NOMO-1 (cell line): Measurements from ENCODE around the gene PFKFB3.
"Not testable (repeated sequence)": the region's sequence is repeated elsewhere in the genome, so short reads cannot be mapped to it uniquely, and the experiment has no call there.

Source experiments
- DNase-seq, 2 experiments: peaks; one replicate each; lab custom pipeline; 2025; ENCODE audit not compliant: unreplicated experiment in 2 of 2; lab: John Stamatoyannopoulos, UW

PFKFB3 gene

GRCh38 chr10:6177880-6178281, 24.9 kb upstream of the PFKFB3 start:
- no peak for DNase-seq

GRCh38 chr10:6178581-6178980, 24.2 kb upstream of the PFKFB3 start:
- DNase-seq, result no peak

GRCh38 chr10:6179078-6179477, 23.7 kb upstream of the PFKFB3 start:
- no peak for DNase-seq

- DNase-seq, result no peak
Observed at GRCh38 chr10:6180480-6181110, 22.1 kb upstream of the PFKFB3 start.

- no peak for DNase-seq
Observed at GRCh38 chr10:6181249-6181648, 21.5 kb upstream of the PFKFB3 start.

- no peak for DNase-seq
Observed at GRCh38 chr10:6182454-6183098, 20.2 kb upstream of the PFKFB3 start.

GRCh38 chr10:6185039-6185716, 17.6 kb upstream of the PFKFB3 start:
- DNase-seq, result no peak

GRCh38 chr10:6186894-6187256, 15.9 kb upstream of the PFKFB3 start:
- DNase-seq, result no peak

- DNase-seq, result no peak
Observed at GRCh38 chr10:6187278-6187677, 15.5 kb upstream of the PFKFB3 start.

GRCh38 chr10:6190033-6190432, 12.7 kb upstream of the PFKFB3 start:
- DNase-seq, result not testable (repeated sequence)

- DNase-seq, result no peak
Observed at GRCh38 chr10:6191147-6191546, 11.6 kb upstream of the PFKFB3 start.

- DNase-seq, result no peak
Observed at GRCh38 chr10:6191569-6191968, 11.2 kb upstream of the PFKFB3 start.

GRCh38 chr10:6193342-6193741, 9.4 kb upstream of the PFKFB3 start:
- DNase-seq, result not testable (repeated sequence)

GRCh38 chr10:6194311-6194710, 8.4 kb upstream of the PFKFB3 start:
- no peak for DNase-seq

GRCh38 chr10:6195376-6195775, 7.4 kb upstream of the PFKFB3 start:
- no peak for DNase-seq

- DNase-seq, result no peak
Observed at GRCh38 chr10:6195846-6196245, 6.9 kb upstream of the PFKFB3 start.

GRCh38 chr10:6196524-6196923, 6.2 kb upstream of the PFKFB3 start:
- not testable (repeated sequence) for DNase-seq

- DNase-seq, result no peak
Observed at GRCh38 chr10:6197321-6197720, 5.4 kb upstream of the PFKFB3 start.

GRCh38 chr10:6198171-6198570, 4.6 kb upstream of the PFKFB3 start:
- no peak for DNase-seq

- DNase-seq, result no peak
Observed at GRCh38 chr10:6199131-6199733, 3.5 kb upstream of the PFKFB3 start.

GRCh38 chr10:6200440-6200733, 2.3 kb upstream of the PFKFB3 start:
- DNase-seq, result no peak
